Testis (tissue), 2 donors: Measurements from ENCODE around the gene GLI3.

Experiments
- POLR2A ChIP-seq: fragments of 450-650 bp; IDR thresholded peaks from one replicate; pipeline ENCODE4 v1.6.1; 2017; ENCODE audit warnings: antibody characterized with exemption, mild to moderate bottlenecking, moderate library complexity
- TF ChIP-seq, protein P1 (sequence below), 3 experiments: fragments of 450-650 bp in 2 of 3; fragments of 200-600 bp in 1 of 3; sonication (generic) in 1 of 3; IDR thresholded peaks; one replicate each; pipeline ENCODE4 v1.5.1; 2016 to 2019; ENCODE audit warnings: antibody characterized with exemption in 3 of 3, mild to moderate bottlenecking in 2 of 3, moderate library complexity in 1 of 3

DNA sequence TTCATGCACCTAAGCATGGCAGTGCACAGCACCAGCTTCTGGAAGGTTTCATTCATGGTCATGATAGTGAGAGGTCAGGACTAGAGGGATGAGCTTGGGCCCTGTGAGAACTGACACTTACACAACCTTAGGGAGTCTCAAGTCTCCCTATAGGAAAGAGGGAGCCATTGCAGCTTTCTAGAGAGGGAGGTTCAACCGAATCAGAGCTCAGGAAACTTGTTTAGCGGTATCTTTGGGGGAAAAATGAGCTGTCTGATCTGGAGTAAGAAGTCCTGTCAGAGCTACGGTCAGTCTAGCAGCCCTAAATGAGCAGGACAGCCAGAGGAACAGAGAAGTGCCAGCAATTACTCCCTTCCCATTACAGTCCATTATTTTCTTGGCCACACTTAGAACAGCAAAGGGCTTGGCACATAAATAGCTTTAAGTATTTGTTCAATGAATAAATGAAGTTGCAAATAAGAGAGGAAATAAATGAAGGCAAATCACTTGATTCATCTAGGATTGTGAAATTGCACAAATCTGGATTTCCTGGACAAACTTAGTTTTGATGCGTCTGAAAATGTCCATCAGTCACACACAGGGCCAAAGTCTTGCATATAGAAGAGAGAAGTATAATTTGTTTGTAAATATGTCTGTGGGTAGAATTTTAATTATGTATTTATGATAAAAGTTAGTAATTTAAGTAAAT, 262.0 kb downstream of the GLI3 start:
- TF ChIP-seq, protein P1, sequence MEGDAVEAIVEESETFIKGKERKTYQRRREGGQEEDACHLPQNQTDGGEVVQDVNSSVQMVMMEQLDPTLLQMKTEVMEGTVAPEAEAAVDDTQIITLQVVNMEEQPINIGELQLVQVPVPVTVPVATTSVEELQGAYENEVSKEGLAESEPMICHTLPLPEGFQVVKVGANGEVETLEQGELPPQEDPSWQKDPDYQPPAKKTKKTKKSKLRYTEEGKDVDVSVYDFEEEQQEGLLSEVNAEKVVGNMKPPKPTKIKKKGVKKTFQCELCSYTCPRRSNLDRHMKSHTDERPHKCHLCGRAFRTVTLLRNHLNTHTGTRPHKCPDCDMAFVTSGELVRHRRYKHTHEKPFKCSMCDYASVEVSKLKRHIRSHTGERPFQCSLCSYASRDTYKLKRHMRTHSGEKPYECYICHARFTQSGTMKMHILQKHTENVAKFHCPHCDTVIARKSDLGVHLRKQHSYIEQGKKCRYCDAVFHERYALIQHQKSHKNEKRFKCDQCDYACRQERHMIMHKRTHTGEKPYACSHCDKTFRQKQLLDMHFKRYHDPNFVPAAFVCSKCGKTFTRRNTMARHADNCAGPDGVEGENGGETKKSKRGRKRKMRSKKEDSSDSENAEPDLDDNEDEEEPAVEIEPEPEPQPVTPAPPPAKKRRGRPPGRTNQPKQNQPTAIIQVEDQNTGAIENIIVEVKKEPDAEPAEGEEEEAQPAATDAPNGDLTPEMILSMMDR (IDR thresholded peaks at IDR 0.05), result no peak
- TF ChIP-seq POLR2A, result no peak
